ENCODE data around the gene SEMA3A. TPM values are rescaled to one million over a fixed set of nuclear protein-coding genes. Genes with fewer than 3 reads are reported as not detected.

The SEMA3A gene
- total and polyA plus RNA-seq, 2 of the 4 experiments (the other 2 are of a cell fraction) = 31.2 to 213 TPM

GRCh38 chr7:83921941-83922607, 272.5 kb downstream of the SEMA3A start:
- H3K36me3 ChIP-seq (ENCODE audit: control insufficient read depth, insufficient read depth, low read length) = no peaks in the 10 kb centered on the region
- DNase-seq (peak; percentile 69), ATAC-seq (ENCODE audit: low read depth) (peak; percentile 81)
- no peak for TF ChIP-seq ELK1 (IDR thresholded peaks at IDR 0.05; ENCODE audit: borderline replicate concordance, low read depth, low read length)
- no peak for TF ChIP-seq CHD1 (IDR thresholded peaks at IDR 0.05; ENCODE audit: low read depth, low read length)
- no peak for TF ChIP-seq CTCF (conservative IDR thresholded peaks at IDR 0.05; ENCODE audit: low read depth, low read length)
- no peak for TF ChIP-seq MAFK (IDR thresholded peaks at IDR 0.05; ENCODE audit: low read depth, low read length)
- no peak for TF ChIP-seq POLR2A (IDR thresholded peaks at IDR 0.05; ENCODE audit: low read depth, low read length)
- TF ChIP-seq MXI1 (IDR thresholded peaks at IDR 0.05; ENCODE audit: borderline replicate concordance, low read depth, low read length) = no peak
- no peak for TF ChIP-seq FOS (IDR thresholded peaks at IDR 0.05; ENCODE audit: low read depth, low read length)
- TF ChIP-seq NFE2L2 (IDR thresholded peaks at IDR 0.05; ENCODE audit: low read depth, low read length) = no peak
- TF ChIP-seq USF2 (IDR thresholded peaks at IDR 0.05; ENCODE audit: low read depth, low read length) = no peak
- TF ChIP-seq RCOR1 (IDR thresholded peaks at IDR 0.05; ENCODE audit: insufficient replicate concordance, low read length) = no peak
- TF ChIP-seq RFX5 (IDR thresholded peaks at IDR 0.05; ENCODE audit: low read depth, low read length) = no peak
- TF ChIP-seq CEBPB (IDR thresholded peaks at IDR 0.05; ENCODE audit: low read depth, low read length) = no peak
- TF ChIP-seq RAD21 (IDR thresholded peaks at IDR 0.05; ENCODE audit: low read length) = no peak
- WGBS, 2 experiments (ENCODE audit: extremely low coverage in 2 of 2, insufficient read length in 1 of 2) = no CpG with 5 or more reads among the region's 4 CpGs
- H3K14ac ChIP-seq (replicated peaks; ENCODE audit: low read depth, low read length) = no peak overlapping the region
- no peak overlapping the region for H3K56ac ChIP-seq (ENCODE audit: extremely low read depth, insufficient read depth, low read length)
- POLR2A ChIA-PET (ENCODE audit: unreplicated experiment) = interaction anchor here (0.7 kb wide), 1 partner anchor 1103 kb away, joined by 4 read pairs; no protein-coding TSS in a partner anchor
- H2AK5ac ChIP-seq (ENCODE audit: low read depth, low read length) = no peak overlapping the region
- in situ Hi-C loops (cut with MboI; ENCODE audit: low sequenced_read_pairs) (loop anchor here (25.0 kb wide), 2 partner anchors 1815 to 1915 kb away; no protein-coding TSS in a partner anchor), intact Hi-C loops (cut with micrococcal nuclease) (loop anchor here (10.0 kb wide), 1 partner anchor 1543 kb away; no protein-coding TSS in a partner anchor), dilution Hi-C loops (cut with HindIII; ENCODE audit: low sequenced_read_pairs, unreplicated experiment) (no loop called here)
- BruUV-seq (replicated peaks) = no TSS peak
- no peak overlapping the region for H2BK15ac ChIP-seq (ENCODE audit: low read depth, low read length)
- H2AK9ac ChIP-seq (replicated peaks; ENCODE audit: low read depth, low read length, poor library complexity) = no peak overlapping the region
- no peak overlapping the region for H3K18ac ChIP-seq (ENCODE audit: low read depth, low read length)
- H2BK120ac ChIP-seq (ENCODE audit: low read depth, low read length) = no peak overlapping the region
- no peaks in the 10 kb centered on the region for H3K4me1 ChIP-seq (ENCODE audit: control insufficient read depth, insufficient read depth, low read length)
- H3K27ac ChIP-seq (ENCODE audit: insufficient read depth, low read length) = no peak overlapping the region
- H3K9me3 ChIP-seq (ENCODE audit: control insufficient read depth, insufficient read depth, low read length) = no peaks in the 10 kb centered on the region
- no peak overlapping the region for H2AFZ ChIP-seq (replicated peaks; ENCODE audit: low read length, poor library complexity)
- H3K27me3 ChIP-seq (ENCODE audit: control insufficient read depth, insufficient read depth, low read length) = no peaks in the 10 kb centered on the region
- no peaks in the 10 kb centered on the region for H3K79me1 ChIP-seq (ENCODE audit: low read depth in 1 of 2, low read length in 2 of 2)
- H2BK20ac ChIP-seq (ENCODE audit: low read depth, low read length) = no peak overlapping the region
- no peak overlapping the region for H3K9ac ChIP-seq (ENCODE audit: low read depth, low read length)
- no peak overlapping the region for H3K4me3 ChIP-seq (ENCODE audit: insufficient read depth, low read depth, low read length)
- no peak overlapping the region for H2BK5ac ChIP-seq (ENCODE audit: low read depth, low read length, poor library complexity, severe bottlenecking)
- H4K20me1 ChIP-seq (ENCODE audit: insufficient read depth, low read length) = no peaks in the 10 kb centered on the region
- no peak overlapping the region for H3K23ac ChIP-seq (ENCODE audit: low read depth, low read length)
- H3K9me1 ChIP-seq (ENCODE audit: insufficient read depth, low read length) = no peaks in the 10 kb centered on the region
- H3K4ac ChIP-seq (ENCODE audit: low read depth, low read length) = no peak overlapping the region
- no peak overlapping the region for H4K91ac ChIP-seq (ENCODE audit: insufficient read depth, low read depth, low read length)
- H4K8ac ChIP-seq (ENCODE audit: low read depth in 2 of 2, low read length in 2 of 2) = no peak overlapping the region
- no peak overlapping the region for H3K4me2 ChIP-seq (ENCODE audit: low read depth, low read length)
- no peak overlapping the region for H4K5ac ChIP-seq (ENCODE audit: low read depth, low read length)
- CTCF ChIA-PET = no interaction called here
